Jurkat, Clone E6-1 (cell line): Measurements from ENCODE around the gene HEYL. TPM values are rescaled to one million over a fixed set of nuclear protein-coding genes. Genes with fewer than 3 reads are reported as not detected.
A peak's percentile ranks its signal among the peaks of the same experiment; 100 is the strongest.

Experiments
- DNase-seq: peaks from one replicate; pipeline ENCODE4 v3.0.0-alpha.2; 2011; ENCODE audit warnings: low read depth, low spot score
- H3K4me3 ChIP-seq: 2 replicates; pipeline ENCODE4 v1.5.1; 2011; ENCODE audit warnings: mild to moderate bottlenecking, low read length, control low read depth, moderate library complexity
- polyA plus RNA-seq: library from polyadenylated mRNA; unstranded; fragments of >200 nt; gene quantifications from one replicate; pipeline ENCODE4 v1.2.1, GENCODE V29; 2012; ENCODE audit warnings: missing spikeins; ENCODE audit not compliant: insufficient read length, insufficient read depth

HEYL gene
- 6.8 TPM for polyA plus RNA-seq

DNA sequence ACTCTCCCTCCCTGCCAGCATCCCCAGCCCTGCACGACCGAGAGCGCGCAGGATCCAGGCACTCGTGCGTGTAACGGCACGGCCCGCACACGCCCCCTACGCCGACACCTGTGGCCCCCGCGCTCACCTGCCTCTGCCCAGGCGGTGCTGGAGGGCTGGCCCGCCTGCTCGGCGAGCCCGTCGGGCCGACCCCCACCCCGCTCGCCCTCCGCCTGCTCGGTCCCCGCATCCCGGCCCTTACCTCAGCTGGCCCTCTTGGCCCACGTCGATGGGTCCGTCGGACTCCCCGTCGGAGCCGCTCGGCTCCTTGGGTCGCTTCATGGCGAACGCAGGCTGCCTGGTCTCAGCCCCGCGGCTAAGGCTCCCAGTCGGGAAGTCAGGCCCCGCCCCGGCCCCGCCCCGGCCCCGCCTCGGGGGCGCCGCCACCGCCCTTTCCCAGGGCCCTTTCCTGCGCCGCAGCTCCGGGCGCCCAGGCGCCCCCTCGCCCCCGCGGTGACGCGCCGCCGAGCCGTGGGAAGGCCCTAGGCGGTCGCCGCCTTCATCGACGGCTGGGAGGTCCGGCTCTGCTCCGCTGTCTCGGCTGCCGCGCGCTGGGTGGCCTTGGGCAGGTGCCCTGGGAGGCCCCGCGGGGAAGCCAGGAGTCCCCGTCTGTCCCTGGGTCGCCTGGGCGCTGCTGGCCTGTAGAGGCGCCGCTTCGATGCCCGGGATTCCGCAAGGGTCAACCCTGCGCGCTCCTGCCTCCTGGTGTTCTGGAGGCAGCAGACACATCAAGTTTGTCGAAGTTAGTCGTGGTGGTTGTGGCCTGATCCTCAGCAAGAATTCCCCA is at the start of gene HEYL:
HEYL (minus strand) TSS at position 339 of the 826 bp plus-strand sequence; CDS start at position 321, 18 bp downstream.
- peak within 1 kb of the TSS; percentile 52 for H3K4me3 ChIP-seq
- DNase-seq = no peak

GRCh38 chr1:39689214-39689613 is 49.8 kb upstream of the HEYL start:
- DNase-seq = no peak
- H3K4me3 ChIP-seq = no peak overlapping the region

DNA sequence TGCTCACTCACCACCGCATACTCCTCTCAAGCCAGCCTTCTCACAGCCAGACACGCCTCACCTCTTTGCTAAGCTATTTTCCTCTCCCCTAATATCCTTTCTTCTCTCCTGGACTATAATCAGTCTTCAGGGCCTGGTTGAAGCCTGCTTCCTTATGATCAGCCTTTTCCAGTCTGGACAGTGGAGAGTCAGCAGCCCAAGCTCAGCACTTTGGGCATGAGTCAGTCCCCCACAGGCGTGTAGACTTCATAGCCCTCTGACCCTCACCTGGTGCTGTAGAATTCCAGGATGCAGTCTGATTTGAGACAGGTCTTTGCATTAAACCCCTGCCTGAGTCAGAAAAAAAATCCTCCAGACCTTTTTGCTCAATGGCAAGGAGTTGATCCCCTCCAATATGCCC is 49.3 kb upstream of the HEYL start:
- DNase-seq = no peak
- H3K4me3 ChIP-seq = no peak overlapping the region

GRCh38 chr1:39687243-39687642 is 47.8 kb upstream of the HEYL start:
- no peak overlapping the region for H3K4me3 ChIP-seq
- no peak for DNase-seq

DNA sequence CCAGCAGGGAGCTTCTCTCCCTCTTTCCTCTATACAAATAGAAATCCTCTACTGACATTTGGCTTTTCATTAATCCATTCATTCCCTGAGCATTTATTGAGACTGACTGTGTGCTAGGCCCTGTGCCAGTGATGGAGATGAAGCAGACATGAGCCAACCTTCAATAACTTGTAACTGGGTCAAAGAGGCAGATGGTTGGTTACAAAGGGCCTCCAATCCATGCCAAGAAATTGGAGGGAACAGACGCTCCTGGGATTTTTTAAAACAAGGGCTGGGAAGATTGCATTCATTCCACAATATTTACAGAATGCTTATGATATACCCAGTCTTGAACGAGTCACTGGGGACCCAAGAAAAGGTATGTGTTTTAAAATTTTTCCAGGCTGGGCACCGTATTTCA is 45.6 kb upstream of the HEYL start:
- DNase-seq = no peak
- H3K4me3 ChIP-seq = no peak overlapping the region

GRCh38 chr1:39684313-39684664 is 44.8 kb upstream of the HEYL start:
- no peak overlapping the region for H3K4me3 ChIP-seq
- no peak for DNase-seq

GRCh38 chr1:39683591-39684312 is 44.3 kb upstream of the HEYL start:
- H3K4me3 ChIP-seq = no peak overlapping the region
- no peak for DNase-seq

DNA sequence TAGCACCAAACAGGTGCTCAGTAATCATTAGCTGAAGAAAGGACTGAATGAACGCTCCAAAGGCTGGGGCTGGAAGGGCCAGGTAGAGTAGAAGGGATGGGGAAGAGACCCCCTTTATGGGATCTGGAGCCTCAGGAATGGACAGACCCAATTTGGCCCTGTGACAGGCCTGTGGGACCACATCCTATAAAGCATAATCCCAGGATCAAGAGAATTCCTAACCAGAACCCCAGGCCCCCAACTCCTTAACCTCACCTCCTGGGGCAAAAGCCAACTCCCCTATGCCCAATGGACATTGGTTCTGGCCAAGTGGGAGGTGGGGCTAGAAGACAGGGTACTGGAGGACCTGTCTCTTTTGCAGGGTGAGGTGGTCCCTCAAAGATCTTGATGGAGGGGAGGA is 42.6 kb upstream of the HEYL start:
- DNase-seq = no peak
- no peak overlapping the region for H3K4me3 ChIP-seq

DNA sequence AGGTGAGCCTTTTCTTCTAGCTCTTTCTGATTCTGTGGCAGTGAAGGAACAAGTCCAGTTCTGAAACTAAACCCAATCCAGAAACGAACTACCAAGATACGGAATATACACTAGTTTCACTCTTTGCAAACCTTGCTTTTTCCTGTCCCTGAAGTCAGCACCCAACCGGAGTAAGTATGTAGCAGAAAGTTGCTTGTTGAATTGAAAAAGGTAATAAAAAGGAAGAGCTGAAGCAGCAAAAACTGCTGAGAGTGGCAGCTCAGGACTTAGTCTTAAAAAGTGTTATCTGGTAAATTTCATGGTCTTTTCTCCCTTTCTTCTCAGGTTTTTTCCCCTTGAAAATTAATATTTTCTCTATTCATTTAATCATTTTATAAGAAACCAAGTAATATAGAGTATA is 41.9 kb upstream of the HEYL start:
- H3K4me3 ChIP-seq = no peak overlapping the region
- no peak for DNase-seq

DNA sequence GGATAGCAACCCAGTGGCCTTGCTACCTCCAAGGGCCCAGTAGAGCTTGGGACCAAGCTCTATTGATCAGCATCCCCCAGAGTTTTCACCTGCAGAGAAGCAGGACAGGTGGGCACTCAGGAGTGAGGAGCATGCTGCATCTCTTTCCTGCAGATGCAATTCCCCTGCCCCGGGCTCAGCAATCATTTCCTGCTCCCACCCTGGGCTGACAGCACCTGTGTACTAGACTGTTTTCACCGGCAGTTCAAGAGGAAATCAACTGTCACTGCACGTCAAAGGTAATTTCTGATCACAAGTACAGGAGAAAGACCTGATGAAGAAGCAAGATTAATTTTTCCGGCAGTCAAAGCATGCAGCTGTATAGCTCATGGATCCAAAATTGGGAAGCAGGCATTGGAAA is 41.3 kb upstream of the HEYL start:
- peak; percentile 27 for DNase-seq
- H3K4me3 ChIP-seq = no peak overlapping the region

GRCh38 chr1:39679821-39680220 is 40.4 kb upstream of the HEYL start:
- no peak for DNase-seq
- H3K4me3 ChIP-seq = no peak overlapping the region

DNA sequence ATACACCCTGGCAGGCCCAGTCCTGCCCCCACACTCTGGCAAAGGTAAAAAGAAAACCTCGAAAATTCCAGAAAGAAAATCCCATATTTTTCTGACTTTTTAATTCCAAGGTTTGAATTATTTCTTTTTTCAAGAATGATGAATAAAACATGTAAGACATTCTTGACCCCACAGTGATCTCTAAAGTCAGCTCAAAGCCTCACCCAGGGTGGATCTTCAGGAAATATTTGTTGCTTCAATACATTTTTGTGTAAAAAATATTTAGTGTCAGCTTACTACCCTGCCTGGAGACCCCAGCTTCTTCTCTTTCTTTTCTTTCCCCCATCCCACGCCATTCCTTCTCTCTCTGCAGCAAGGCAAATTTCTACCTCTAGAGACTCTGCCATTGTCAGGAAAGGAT is 39.4 kb upstream of the HEYL start:
- no peak overlapping the region for H3K4me3 ChIP-seq
- DNase-seq = no peak

DNA sequence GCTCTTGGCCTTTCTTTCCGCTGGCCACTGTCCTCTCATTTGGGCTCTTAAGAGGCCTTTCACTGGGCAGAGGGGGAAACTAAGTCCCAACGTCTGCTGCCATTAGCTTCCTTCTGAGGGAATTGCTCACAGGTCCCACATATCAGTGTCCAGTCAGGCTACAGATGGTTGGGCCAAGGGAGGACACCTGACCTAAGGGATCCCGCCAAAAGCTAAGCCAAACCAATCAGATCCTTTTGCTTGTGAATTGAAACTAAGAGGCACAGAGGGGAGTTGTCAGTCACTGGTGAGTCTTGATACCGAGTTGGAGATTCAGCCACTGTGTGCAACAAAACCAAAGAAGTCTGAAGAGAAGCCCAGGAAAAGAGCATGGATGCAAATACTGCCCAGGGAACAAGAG is 38.2 kb upstream of the HEYL start:
- DNase-seq = no peak
- H3K4me3 ChIP-seq = no peak overlapping the region

GRCh38 chr1:39676948-39677548 is 37.6 kb upstream of the HEYL start:
- no peak overlapping the region for H3K4me3 ChIP-seq
- no peak for DNase-seq

DNA sequence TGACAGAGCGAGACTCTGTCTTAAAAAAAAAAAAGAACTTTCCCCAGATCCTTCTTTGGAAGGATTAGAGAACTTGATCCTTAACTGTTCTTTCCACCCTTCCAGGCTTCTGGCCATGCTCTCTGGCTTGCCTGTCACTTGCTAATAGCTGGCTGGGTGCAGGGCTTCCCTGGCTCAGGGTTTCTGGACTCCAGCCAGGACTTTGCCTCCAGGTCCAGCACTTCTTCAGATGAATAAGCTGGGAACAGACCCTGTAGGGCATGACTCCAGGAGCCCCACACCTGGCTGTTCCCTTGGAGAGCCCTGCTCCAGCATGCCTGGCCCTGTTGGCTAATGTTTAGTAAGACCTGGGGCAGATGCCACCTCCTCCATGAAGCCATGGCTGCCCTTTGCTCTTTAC is 35.8 kb upstream of the HEYL start:
- DNase-seq = no peak
- no peak overlapping the region for H3K4me3 ChIP-seq

GRCh38 chr1:39673215-39673614 is 33.8 kb upstream of the HEYL start:
- DNase-seq = no peak
- no peak overlapping the region for H3K4me3 ChIP-seq

DNA sequence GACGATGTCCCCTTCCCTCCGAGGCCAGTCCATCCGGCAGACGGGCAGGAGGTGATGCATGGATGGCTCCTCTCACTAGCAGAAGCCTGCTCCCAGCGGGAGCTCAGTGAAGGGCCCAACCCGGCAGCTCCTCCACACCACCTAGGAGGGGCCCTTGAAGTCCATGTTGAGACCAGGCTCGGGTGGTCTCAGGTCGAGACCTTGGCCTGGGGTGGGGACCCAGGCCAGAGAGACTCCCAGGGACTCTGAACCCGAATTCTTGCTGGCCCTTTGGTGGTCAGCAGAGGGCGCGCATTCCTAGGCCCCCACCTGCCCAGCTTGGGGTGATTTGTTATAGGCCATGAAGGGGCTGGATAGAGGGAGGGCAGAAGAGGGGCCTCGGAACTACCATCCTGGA is 33.1 kb upstream of the HEYL start:
- DNase-seq = no peak
- H3K4me3 ChIP-seq = no peak overlapping the region

GRCh38 chr1:39671793-39672550 is 32.5 kb upstream of the HEYL start, which contains the start of gene NT5C1A:
TSS of gene NT5C1A (minus strand) at chr1:39672107. CDS start at chr1:39672038, 69 bp downstream.
- no peak for DNase-seq
- peak within 1 kb of the TSS; percentile 27 for H3K4me3 ChIP-seq

DNA sequence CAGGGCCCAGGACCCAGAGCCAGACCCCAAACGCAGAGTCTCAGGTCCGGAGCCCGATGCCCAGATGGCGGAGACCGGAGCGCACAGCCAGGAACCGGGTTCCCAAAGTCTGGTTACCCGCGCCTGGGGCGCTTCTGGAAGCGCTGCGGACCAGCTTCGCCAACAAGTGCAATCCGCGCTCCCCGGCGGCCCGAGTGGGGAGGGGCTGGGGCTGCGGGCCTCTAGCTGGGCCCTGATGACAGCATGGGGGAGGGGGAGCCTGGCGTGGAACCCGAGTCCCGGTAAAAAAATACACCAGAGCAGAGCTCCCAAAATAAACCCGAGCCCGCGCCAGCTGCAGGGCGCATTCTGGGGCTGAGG is 32.0 kb upstream of the HEYL start:
- peak overlapping the region; percentile 27 for H3K4me3 ChIP-seq
- no peak for DNase-seq

- H3K4me3 ChIP-seq = no peak overlapping the region
- no peak for DNase-seq
Observed at GRCh38 chr1:39670689-39671088, 31.2 kb upstream of the HEYL start.
